ENCODE measurements around the gene TMEM174. TPM values are rescaled to one million over a fixed set of nuclear protein-coding genes. Genes with fewer than 3 reads are reported as not detected.

The TMEM174 gene, protein sequence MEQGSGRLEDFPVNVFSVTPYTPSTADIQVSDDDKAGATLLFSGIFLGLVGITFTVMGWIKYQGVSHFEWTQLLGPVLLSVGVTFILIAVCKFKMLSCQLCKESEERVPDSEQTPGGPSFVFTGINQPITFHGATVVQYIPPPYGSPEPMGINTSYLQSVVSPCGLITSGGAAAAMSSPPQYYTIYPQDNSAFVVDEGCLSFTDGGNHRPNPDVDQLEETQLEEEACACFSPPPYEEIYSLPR
- total RNA-seq, result not detected
- long read RNA-seq, result 0 reads

DNA sequence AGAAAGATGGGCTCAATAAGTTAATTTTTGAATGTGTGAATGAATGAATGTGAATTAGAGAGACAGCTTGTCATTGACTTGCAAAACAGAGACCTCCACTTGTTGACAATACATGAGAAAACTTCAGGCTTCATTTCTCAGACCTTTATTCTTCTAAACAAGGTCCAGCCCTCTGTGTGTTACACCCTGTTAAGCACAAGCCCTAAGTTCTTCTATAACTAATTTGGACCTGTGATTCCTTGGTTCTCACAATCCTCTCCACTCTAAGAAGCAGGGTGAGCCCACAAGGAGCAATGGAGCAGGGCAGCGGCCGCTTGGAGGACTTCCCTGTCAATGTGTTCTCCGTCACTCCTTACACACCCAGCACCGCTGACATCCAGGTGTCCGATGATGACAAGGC lies at the start of gene TMEM174:
TMEM174 (plus strand) TSS at position 243 of the 400 bp plus-strand sequence; CDS start at position 294, 51 bp downstream.
- DNase-seq (no peak), ATAC-seq (ENCODE audit: poor library complexity) (no peak)
- intact Hi-C loops (cut with DNase I), result no loop called here

DNA sequence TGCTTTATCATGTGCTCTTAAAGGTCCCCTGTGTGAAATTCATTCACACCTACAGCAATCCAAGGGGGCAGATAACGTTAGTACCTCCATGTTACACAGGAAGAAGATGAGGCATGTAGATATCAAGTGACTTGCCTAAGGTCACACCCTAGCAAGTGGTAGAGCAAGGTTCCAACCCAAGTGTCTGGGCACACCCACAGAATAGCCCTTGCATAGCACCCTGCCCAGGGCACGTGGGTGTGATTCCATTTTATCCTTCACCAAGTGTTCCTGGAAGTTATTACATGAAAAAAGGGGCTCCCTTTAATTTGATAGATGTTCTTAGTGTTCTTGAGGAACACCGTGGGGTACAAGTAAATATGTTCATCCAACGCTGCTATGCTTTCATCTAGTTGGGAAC lies 47.7 kb upstream of the TMEM174 start:
- intact Hi-C loops (cut with DNase I), result no loop called here
- ATAC-seq (ENCODE audit: poor library complexity) (no peak), DNase-seq (no peak)

DNA sequence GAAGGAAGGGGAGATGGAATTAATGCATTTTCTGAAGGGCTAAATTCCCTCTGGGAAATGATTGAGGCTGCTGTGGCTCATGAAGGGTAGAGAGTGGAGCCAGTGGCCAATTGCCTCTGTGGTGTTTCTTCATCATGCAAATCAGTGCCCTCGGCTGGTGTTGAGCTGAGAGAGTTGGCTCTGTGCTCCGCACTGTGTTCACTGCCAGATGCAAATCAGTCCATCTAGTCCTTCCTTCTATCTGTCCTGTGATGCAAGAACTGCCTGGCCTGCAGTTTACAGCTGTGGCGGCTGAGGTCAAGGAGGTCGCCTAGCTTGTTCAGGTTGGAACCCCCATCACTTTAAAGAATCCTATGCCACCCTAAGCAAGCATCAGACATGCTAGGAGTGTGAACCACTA lies 46.6 kb upstream of the TMEM174 start:
- intact Hi-C loops (cut with DNase I), result no loop called here
- no peak for DNase-seq
- ATAC-seq (ENCODE audit: poor library complexity), result no peak

DNA sequence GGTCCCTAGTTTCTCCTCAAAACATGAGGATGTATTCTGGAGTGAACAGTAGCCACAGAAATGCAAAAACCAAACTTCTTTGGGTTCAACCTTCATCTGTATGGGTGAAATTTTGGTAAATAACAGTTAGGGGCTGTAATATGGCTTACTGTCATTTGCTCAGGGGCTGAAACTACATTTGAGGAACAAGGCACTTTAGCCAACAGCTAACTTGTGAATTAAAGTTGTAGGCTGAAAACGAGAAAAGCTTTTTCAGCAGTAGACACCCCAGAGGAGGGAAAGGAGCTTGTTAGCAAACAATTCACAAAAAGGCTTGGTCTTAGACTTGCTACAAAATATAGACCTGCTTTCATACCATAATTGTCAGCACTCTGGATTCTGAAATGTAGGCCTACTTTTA lies 46.0 kb upstream of the TMEM174 start:
- ATAC-seq (ENCODE audit: poor library complexity) (no peak), DNase-seq (no peak)
- intact Hi-C loops (cut with DNase I), result no loop called here

DNA sequence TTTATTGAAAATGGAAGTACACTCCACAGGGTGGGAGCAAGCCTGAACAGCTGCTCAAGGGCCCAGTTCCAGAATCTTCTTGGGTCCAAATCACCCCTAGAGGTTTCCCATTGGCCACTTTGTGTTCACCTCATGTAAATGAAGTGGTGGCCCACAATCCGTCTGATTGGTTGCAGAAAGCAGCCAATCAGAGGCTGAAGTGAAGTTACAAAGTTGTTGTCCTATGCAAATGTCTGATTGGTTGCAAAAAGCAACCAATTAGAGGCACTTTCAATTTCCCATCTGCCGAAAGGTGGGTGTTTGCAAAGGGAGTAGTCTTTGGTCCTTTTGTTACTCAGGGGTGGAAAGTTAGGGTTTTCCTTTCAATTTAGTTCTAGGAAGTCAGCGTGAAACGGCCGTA lies 43.9 kb upstream of the TMEM174 start:
- no peak for ATAC-seq (ENCODE audit: poor library complexity)
- DNase-seq, result no peak
- intact Hi-C loops (cut with DNase I), result no loop called here

DNA sequence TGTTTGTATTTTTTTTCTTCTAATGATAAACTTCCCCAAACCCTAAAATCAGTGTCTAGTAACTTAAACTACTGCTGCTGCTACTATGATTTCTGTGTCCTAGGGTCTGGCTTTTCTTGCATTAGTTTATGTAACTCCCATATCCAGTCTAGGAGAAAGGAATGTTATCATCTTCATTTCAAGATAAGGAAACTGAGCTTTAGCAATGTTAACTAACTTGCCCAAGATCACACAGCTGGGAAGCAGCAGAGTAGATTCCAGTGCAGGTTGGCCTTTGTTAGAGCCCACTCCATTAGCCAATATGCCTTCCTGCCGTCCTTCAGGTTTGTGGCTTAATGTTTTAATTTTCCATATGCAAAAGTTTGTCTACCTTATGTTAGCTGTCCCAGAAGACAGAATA lies 42.2 kb upstream of the TMEM174 start:
- no peak for ATAC-seq (ENCODE audit: poor library complexity)
- no peak for DNase-seq
- intact Hi-C loops (cut with DNase I), result no loop called here

DNA sequence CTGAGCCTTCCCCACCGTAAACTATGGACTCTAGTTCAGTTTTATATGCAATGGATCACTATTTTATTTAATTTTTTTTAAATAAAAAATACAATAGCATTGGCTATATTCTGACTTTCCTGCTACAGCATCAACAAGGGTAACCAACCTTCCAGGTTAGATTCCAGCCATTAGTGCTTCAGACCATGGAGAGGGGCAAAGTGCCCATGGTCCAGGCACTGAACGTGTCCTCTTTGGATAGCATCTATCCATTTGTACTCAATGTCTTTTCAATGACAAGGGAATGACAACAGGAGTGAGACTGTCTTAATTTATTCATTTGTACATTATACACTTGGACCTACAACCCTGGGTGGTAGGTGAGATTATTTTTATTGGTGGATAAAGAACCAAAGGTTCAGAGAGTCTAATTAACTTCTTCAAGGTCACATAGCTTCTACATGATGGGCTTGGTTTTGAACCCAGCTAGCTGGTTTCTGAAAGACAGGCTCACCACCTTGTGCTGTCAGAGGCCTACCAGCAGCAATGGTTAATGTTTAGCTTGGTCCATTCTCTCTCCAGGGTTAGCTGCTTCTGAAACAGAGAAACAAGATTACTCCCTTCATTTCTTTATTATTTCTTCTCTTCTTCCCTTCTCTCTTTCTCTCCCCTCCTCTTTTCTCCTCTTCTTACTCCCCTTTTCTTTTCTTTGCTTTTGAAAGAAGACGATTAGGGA lies 41.1 kb upstream of the TMEM174 start:
- DNase-seq (no peak), ATAC-seq (ENCODE audit: poor library complexity) (no peak)
- intact Hi-C loops (cut with DNase I), result no loop called here

DNA sequence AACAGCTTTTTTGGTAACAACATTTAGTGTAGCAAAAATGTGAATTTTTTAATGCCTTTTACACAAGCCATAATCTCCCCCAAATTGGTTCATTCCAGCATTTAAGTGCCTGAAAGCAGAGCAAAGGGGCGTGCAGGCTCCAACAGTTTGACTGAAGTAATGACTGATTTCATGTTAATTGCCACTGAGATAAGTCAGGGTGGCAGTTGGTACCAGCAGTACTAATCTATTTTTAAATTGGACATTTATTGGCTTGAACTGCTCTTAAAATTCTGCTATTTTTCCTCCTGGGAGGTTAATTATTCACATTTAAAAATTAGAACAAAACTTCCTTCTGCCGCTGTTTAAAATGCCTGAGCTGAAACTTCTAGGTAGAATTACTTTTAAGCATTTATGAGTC lies 40.2 kb upstream of the TMEM174 start:
- intact Hi-C loops (cut with DNase I), result no loop called here
- ATAC-seq (ENCODE audit: poor library complexity) (no peak), DNase-seq (no peak)

DNA sequence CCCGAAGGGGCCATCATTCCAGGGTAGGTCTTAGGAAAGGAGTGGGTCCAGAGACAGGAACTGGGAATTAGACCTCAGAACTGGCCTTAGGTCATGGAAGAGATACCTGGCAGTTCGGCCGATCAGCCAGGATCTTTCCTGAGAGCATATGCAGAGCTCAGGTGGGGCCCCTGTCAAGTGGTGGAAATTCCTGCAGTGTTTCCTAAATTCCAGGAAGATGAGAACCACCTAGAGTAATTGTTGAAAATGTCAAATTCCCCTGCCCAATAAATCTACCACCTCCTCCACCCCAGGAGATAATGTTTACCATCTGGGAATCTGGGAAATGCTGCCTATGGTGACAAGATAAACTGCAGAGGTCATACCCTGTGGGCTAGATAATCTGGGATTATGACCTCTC lies 38.0 kb upstream of the TMEM174 start:
- ATAC-seq (ENCODE audit: poor library complexity) (no peak), DNase-seq (no peak)
- intact Hi-C loops (cut with DNase I), result no loop called here

DNA sequence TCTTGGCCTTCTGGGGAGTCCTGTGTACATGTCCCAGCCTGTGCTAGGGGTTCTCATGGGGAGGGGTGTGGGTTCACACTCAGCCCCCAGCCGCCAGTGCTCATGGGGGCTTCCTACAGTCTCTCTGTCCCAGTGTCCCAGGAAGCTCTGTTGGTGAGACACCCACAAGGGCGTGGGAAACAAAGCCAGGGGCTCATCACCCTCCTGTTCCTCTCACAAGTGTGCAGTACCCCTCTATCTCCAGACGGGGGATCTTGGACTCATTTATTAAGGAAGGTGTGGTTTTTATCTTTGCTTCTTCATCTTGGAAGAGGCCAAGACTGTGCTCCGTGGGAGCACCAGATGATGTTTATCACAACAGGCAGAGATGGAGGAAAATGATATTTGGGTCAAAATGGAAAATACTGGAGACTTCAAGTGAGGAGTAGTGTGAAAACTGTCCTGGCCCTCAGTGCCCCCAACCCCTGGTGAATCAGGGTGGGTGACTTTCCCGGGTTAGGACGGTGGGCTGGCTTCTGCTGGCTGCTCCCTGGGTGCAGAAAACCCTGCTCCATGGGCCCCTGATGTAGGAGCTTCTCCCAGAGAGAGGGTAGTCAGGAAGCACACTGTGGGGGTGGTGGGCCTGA lies 37.5 kb upstream of the TMEM174 start:
- intact Hi-C loops (cut with DNase I), result no loop called here
- no peak for DNase-seq
- no peak for ATAC-seq (ENCODE audit: poor library complexity)

DNA sequence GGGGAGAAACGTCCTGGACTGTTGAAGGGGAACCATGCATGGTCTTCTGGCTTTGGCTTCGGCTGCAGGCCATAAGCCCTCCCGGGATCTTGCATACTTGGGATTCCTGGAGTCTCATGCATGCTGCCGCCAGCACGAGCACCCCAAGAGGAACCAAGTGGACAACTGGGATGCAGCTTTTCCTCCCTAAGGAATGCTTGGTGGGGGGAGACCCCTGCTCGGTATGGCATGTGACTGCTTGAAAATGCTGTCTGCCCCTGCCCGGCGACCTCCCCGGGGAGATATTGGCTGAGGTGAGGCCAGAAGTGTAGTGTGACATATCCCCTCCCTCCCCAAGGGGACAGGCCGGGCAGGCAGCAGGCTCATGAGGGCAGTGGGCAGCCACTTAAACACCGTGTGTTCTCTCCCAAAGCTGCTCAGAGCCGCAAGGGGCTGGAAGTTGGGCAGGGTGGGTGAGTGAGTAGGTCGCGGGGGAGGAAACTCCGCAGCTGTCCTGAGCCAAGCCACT lies 36.9 kb upstream of the TMEM174 start:
- intact Hi-C loops (cut with DNase I), result no loop called here
- ATAC-seq (ENCODE audit: poor library complexity) (no peak), DNase-seq (no peak)

DNA sequence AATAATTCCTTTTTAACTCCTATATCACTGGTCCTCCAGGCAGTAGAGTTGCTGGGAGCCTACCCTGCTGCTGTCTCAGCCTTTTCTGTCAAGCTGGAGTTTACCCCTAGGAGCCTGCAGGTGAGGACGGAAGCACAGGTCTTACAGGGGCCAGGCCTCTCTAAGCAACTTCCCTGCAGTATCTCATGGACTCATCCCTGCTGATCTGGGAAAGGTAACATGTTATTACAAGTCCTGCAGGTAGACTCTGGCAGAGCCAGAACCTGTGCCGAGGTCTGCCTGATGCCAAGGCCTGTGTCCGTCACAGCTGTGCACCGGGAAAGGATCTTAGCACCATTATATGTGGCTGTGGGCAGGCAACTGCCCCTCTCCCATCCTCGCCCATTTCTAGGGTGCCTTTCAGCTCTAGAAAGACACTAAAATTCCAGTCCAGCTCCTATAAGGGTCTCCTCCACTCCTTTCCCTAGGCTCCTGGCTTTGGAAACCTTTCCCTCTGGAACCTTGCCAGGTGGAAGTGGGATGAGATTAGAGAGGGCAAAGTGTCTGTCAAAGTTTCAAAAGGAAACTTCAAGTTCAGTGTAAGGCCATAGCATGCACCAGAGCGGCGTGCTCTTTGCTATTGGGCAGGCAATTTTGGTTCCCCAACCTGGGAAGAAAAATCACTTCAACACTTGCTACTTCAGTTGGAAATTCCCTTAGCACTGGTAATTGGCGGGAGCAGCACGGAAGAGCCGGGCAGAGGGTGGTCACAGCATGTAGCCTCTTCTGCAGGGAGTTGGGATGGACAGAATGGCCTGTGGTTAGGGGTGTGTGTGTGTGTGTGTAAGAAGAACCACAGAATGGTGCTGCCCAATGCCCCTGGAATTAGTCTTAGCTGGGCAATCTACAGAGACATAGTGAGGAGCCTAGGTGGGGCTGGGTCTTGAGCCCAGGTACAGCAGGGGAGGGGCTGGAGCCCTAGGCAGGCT lies 35.1 kb upstream of the TMEM174 start:
- intact Hi-C loops (cut with DNase I), result no loop called here
- DNase-seq (no peak), ATAC-seq (ENCODE audit: poor library complexity) (no peak)

DNA sequence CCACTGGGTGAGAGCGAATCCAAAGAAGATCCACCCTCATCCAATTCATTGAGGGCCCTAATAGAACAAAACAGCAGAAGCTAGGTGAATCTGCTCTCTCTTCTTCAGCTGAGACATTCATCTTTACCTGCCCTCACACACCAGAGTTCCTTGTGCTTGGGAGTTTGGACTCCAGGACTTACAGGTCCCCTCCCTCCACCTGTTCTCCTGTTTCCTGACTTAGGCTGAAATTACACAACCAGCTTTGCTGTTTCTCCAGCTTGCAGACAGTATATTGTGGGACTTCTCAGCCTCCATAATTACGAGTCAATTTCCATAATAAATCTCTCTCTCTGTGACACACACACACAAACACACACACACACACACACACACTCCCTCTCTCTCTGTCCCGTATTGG lies 33.5 kb upstream of the TMEM174 start:
- DNase-seq (no peak), ATAC-seq (ENCODE audit: poor library complexity) (no peak)
- intact Hi-C loops (cut with DNase I), result no loop called here

DNA sequence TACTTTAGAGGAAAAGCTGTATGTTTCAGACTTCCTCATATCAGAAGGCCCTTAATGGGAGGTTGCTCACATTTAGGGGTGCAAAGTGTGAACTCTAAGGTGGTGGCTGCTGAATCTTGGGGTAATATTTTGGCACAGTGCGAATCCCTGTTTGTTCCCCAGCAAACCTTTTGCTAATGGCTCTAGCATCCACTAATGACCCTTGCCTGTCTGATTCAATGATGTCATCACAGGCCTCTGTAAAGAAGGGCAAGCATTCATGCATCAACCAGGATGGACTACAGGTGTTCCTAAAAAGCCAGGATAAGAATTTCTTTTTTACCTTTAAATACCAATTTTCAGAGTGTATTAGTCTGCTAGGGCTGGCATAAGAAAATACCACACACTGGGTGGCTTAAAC lies 32.2 kb upstream of the TMEM174 start:
- intact Hi-C loops (cut with DNase I), result no loop called here
- ATAC-seq (ENCODE audit: poor library complexity), result no peak
- DNase-seq, result no peak

DNA sequence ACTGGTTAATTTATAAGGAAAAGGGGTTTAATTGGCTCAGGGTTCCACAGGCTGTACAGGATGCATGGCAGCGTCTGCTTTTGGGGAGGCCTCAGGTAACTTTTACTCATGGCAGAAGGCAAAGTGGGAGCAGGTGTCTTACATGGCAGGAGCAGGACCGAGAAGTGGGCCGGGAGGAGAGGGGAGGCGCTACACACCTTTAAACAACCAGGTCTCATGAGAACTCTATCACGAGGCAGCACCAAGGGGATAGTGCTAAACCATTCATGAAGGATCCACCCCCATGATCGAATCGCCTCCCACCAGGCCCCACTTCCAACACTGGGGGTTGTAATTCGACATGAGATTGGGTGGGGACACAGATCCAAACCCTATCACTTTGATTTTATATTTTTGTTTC lies 31.0 kb upstream of the TMEM174 start:
- ATAC-seq (ENCODE audit: poor library complexity) (no peak), DNase-seq (no peak)
- intact Hi-C loops (cut with DNase I), result no loop called here

DNA sequence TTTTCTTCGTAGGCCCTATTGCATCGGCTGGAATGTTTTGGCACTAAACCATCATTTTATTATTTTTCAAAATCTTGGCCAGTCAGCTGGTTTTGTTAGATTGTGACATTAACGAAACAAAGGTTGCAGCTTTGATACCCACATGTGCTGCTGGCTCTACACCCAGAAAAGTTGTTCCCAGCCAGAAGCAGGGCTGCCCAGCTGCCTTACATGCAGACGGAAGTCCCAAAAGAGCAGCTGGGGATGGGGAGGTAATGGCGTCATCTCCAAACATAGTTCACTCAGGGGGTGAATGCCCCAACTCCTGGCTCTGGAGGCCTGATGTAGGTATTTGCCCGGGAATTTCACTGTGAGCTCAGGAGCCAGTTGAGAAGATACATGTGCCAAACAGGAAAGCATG lies 29.3 kb upstream of the TMEM174 start:
- intact Hi-C loops (cut with DNase I), result no loop called here
- no peak for DNase-seq
- ATAC-seq (ENCODE audit: poor library complexity), result no peak

DNA sequence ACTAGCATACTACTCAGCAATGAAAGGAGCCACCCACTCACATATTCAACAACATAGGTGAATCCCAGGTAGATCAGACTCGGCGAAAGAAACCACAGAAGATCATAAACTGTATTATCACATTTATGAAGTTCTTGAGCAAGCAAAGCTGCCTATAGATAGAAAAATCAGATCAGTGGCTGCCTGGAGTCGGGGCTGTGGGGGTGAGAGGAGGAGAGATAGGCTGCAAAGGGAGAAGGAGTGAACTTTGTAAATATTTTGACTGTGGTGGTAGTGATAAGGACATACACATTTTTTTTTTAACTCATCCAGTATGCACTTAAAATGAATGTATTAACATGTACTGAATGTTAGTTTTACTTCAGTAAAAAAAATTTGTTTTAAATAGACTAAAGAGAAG lies 23.5 kb upstream of the TMEM174 start:
- ATAC-seq (ENCODE audit: poor library complexity) (no peak), DNase-seq (no peak)
- intact Hi-C loops (cut with DNase I), result no loop called here

DNA sequence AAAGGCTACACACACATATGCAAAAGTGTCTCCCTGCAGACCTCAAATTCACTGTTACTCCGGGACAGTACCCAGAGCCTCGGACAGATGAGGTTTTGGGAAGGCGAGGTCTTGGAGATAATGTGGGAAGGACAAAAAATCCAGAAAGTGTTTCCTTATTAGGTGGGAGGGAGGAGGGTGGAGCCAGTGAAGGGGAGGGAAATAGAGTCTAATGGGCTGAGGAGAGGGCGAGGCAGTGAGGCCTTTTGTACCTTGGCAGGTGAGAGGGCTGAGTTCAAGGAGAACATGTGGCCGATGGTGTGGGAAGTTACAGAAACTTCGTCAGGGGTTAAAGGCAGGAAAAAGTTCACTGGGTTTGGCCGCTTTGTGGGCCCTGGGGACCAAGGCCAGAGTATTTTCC lies 22.1 kb upstream of the TMEM174 start:
- ATAC-seq (ENCODE audit: poor library complexity) (no peak), DNase-seq (no peak)
- intact Hi-C loops (cut with DNase I), result no loop called here

DNA sequence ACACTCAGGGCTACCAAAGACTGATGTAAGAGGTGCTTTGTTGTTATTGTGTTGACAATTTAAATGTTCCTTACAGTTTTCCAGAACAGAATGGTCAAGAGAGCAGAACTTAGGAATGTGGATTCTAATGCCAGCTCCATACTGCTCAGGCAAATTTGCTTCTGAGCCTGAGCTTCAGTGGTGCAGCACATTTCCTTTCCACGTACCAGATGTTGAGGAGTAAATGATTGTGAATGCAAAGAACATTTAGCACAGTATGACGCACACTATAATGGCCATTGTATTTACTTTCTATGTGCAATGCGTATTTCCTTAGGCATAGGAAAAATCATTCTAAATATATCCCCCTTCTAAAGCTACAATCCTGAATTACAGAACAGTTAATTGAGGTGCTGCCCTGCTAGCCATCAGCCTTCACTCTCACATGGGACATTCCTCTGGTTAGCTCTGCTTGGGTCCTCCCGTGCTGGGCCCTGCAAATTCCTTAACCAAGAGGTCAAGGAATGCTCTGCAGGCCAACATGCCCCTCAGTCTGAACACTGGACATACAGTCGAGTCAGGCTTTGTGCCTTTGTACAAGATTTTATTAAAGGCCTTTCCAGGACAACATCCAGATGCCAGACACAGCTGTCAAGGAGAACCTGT lies 21.1 kb upstream of the TMEM174 start:
- no peak for ATAC-seq (ENCODE audit: poor library complexity)
- intact Hi-C loops (cut with DNase I), result no loop called here
- DNase-seq, result no peak

Data from Right ventricle myocardium superior (tissue), 1 donor.